Neural cell (in vitro differentiated cells): Measurements from ENCODE around the gene CATSPER1. TPM values are rescaled to one million over a fixed set of nuclear protein-coding genes. Genes with fewer than 3 reads are reported as not detected.

Experiments
- H2AFZ ChIP-seq: fragments of 200-600, 300-800 bp; sonication (generic), shearing (Covaris generic); 2 replicates; pipeline ENCODE4 v1.6.0; 2014; ENCODE audit warnings: low read depth, mild to moderate bottlenecking, antibody characterized with exemption, low read length, moderate library complexity
- H3F3A ChIP-seq: fragments of 200-600 bp; shearing (Covaris generic); 2 replicates; pipeline ENCODE4 v1.6.1; 2016; ENCODE audit warnings: mild to moderate bottlenecking, moderate library complexity, mixed read lengths, antibody characterized with exemption, low read length; ENCODE audit not compliant: insufficient read depth, poor library complexity, severe bottlenecking
- H3K27ac ChIP-seq: fragments of 200-600, 300-800 bp; sonication (generic), shearing (Covaris generic); 2 replicates; pipeline ENCODE4 v1.5.1; 2014; ENCODE audit warnings: mild to moderate bottlenecking, low read length, moderate library complexity
- H3K27me3 ChIP-seq: fragments of 300-800, 200-600 bp; sonication (generic), shearing (Covaris generic); 2 replicates; pipeline ENCODE4 v1.6.0; 2014; ENCODE audit warnings: mild to moderate bottlenecking, low read depth, low read length, moderate library complexity; ENCODE audit not compliant: insufficient read depth
- H3K36me3 ChIP-seq: fragments of 300-800, 200-600 bp; sonication (generic), shearing (Covaris generic); 2 replicates; pipeline ENCODE4 v1.5.1; 2014; ENCODE audit warnings: mild to moderate bottlenecking, antibody characterized with exemption, low read length, moderate library complexity; ENCODE audit not compliant: insufficient read depth
- H3K4me2 ChIP-seq: fragments of 300-800, 200-600 bp; sonication (generic), shearing (Covaris generic); 2 replicates; pipeline ENCODE4 v1.6.0; 2014; ENCODE audit warnings: mild to moderate bottlenecking, low read length
- H3K4me3 ChIP-seq: fragments of 300-800, 200-600 bp; sonication (generic), shearing (Covaris generic); 2 replicates; pipeline ENCODE4 v1.5.1; 2014; ENCODE audit warnings: mild to moderate bottlenecking, low read length, moderate library complexity
- H3K79me2 ChIP-seq: fragments of 200-600 bp; shearing (Covaris generic); replicated peaks from 2 replicates; pipeline ENCODE4 v1.6.0; 2014; ENCODE audit warnings: mild to moderate bottlenecking, low read length, moderate library complexity; ENCODE audit not compliant: insufficient read depth
- H3K9ac ChIP-seq: fragments of 300-800, 200-600 bp; sonication (generic), shearing (Covaris generic); 2 replicates; pipeline ENCODE4 v1.6.1; 2016; ENCODE audit warnings: mild to moderate bottlenecking, low read length, mixed read lengths
- H3K9me2 ChIP-seq: fragments of 200-600 bp; shearing (Covaris generic); 2 replicates; pipeline ENCODE4 v1.6.1; 2016; ENCODE audit warnings: mild to moderate bottlenecking, low read length, mixed read lengths; ENCODE audit not compliant: insufficient read depth
- H3K9me3 ChIP-seq: fragments of 200-600, 300-800 bp; sonication (generic), shearing (Covaris generic); 2 replicates; pipeline ENCODE4 v1.6.1; 2016; ENCODE audit warnings: mild to moderate bottlenecking, mixed run types, low read length, moderate library complexity, mixed read lengths
- H4K20me1 ChIP-seq: fragments of 200-600 bp; shearing (Covaris generic); 2 replicates; pipeline ENCODE4 v1.6.1; 2016; ENCODE audit warnings: mild to moderate bottlenecking, mixed run types; ENCODE audit not compliant: insufficient read depth
- CTCF ChIP-seq: fragments of 450-650 bp; IDR thresholded peaks from 2 replicates; pipeline ENCODE4 v1.5.1; 2014; ENCODE audit warnings: antibody characterized with exemption, mild to moderate bottlenecking, moderate library complexity; ENCODE audit not compliant: poor library complexity, severe bottlenecking
- EP300 ChIP-seq: fragments of 450-650 bp; conservative IDR thresholded peaks from 2 replicates; pipeline ENCODE4 v1.6.1; 2014; ENCODE audit warnings: antibody characterized with exemption, mild to moderate bottlenecking, moderate library complexity; ENCODE audit not compliant: poor library complexity, severe bottlenecking
- EZH2 ChIP-seq: fragments of 200-600, 300-800 bp; shearing (Covaris generic), sonication (generic); IDR thresholded peaks from 2 replicates; pipeline ENCODE4 v1.6.1; 2014; ENCODE audit warnings: antibody characterized with exemption, low read length, borderline replicate concordance, mild to moderate bottlenecking; ENCODE audit not compliant: insufficient read depth, poor library complexity, severe bottlenecking
- MXI1 ChIP-seq: fragments of 450-650 bp; conservative IDR thresholded peaks from 2 replicates; pipeline ENCODE4 v1.6.1; 2014; ENCODE audit warnings: antibody characterized with exemption, mild to moderate bottlenecking; ENCODE audit not compliant: poor library complexity, severe bottlenecking
- POLR2AphosphoS5 ChIP-seq: IDR thresholded peaks from 2 replicates; pipeline ENCODE4 v1.6.1; 2012
- RAD21 ChIP-seq: fragments of 450-650 bp; conservative IDR thresholded peaks from 2 replicates; pipeline ENCODE4 v1.6.1; 2014; ENCODE audit warnings: antibody characterized with exemption, mild to moderate bottlenecking, moderate library complexity
- REST ChIP-seq: IDR thresholded peaks from 2 replicates; pipeline ENCODE4 v1.6.1; 2012; ENCODE audit warnings: borderline replicate concordance
- SMC3 ChIP-seq: fragments of 450-650 bp; conservative IDR thresholded peaks from 2 replicates; pipeline ENCODE4 v1.6.1; 2014; ENCODE audit warnings: antibody characterized with exemption, mild to moderate bottlenecking, moderate library complexity; ENCODE audit not compliant: poor library complexity
- TAF1 ChIP-seq: IDR thresholded peaks from 2 replicates; pipeline ENCODE4 v1.6.1; 2012; ENCODE audit warnings: low read depth
- polyA plus RNA-seq: library from polyadenylated mRNA; depleted of rRNA; stranded (reverse); fragments of >200 nt; gene quantifications from 2 replicates; pipeline ENCODE4 v1.2.3, GENCODE V29; 2014

CATSPER1 gene
- polyA plus RNA-seq, 1 donor from 2014 or later, result not detected

GRCh38 chr11:66001942-66002647 is 24.2 kb downstream of the CATSPER1 start, which contains the start of the genes BANF1 and EIF1AD:
TSS of gene BANF1 (plus strand) at chr11:66002503. CDS start at chr11:66003251, 748 bp downstream.
TSS of gene EIF1AD (minus strand) at chr11:66002157. CDS start at chr11:66000389, 1,768 bp downstream.
- no peak for TF ChIP-seq SMC3
- TF ChIP-seq REST, result peak; percentile 88
- TF ChIP-seq MXI1, result peak; percentile 92
- TF ChIP-seq POLR2AphosphoS5, result peak; percentile 80
- peak; percentile 16 for TF ChIP-seq CTCF
- peak; percentile 86 for TF ChIP-seq TAF1
- peak; percentile 55 for TF ChIP-seq EP300
- TF ChIP-seq RAD21, result peak; percentile 24
- TF ChIP-seq EZH2, result no peak
- H3K4me3 ChIP-seq, result peak within 1 kb of the TSS; percentile 87
- H3F3A ChIP-seq, result no peaks in the 10 kb centered on the region
- no peaks in the 10 kb centered on the region for H4K20me1 ChIP-seq
- no peaks in the 10 kb centered on the region for H3K9me3 ChIP-seq
- peaks cover 24% of the 10 kb centered on the region for H3K79me2 ChIP-seq
- peak within 1 kb of the TSS; percentile 65 for H3K4me2 ChIP-seq
- peak within 1 kb of the TSS; percentile 74 for H2AFZ ChIP-seq
- no peaks in the 10 kb centered on the region for H3K27me3 ChIP-seq
- peak within 1 kb of the TSS; percentile 79 for H3K9ac ChIP-seq
- H3K36me3 ChIP-seq, result no peaks in the 10 kb centered on the region
- no peaks in the 10 kb centered on the region for H3K9me2 ChIP-seq
- H3K27ac ChIP-seq, result peak within 1 kb of the TSS; percentile 86

- H3K79me2 ChIP-seq, result peaks cover 15% of the 10 kb centered on the region
- TF ChIP-seq MXI1 (no peak), CTCF (no peak), EP300 (no peak), REST (no peak)
Measured at GRCh38 chr11:65997286-65997685, 29.0 kb downstream of the CATSPER1 start.

More at GRCh38 chr11:65997286-65997685, 29.0 kb downstream of the CATSPER1 start:
- H3K4me3 ChIP-seq, result no peak overlapping the region
- no peaks in the 10 kb centered on the region for H4K20me1 ChIP-seq
- no peak overlapping the region for H2AFZ ChIP-seq
- H3F3A ChIP-seq, result no peaks in the 10 kb centered on the region
- H3K36me3 ChIP-seq, result no peaks in the 10 kb centered on the region
- H3K27me3 ChIP-seq, result no peaks in the 10 kb centered on the region
- H3K9me2 ChIP-seq, result no peaks in the 10 kb centered on the region
- no peak overlapping the region for H3K4me2 ChIP-seq
- no peak overlapping the region for H3K27ac ChIP-seq
- H3K9me3 ChIP-seq, result no peaks in the 10 kb centered on the region
- no peak overlapping the region for H3K9ac ChIP-seq
